T-helper 1 cell treated with Interleukin-12 subunit alpha and Interleukin-12 subunit beta and Interleukin-4 antibody, amounts not matched to agents 30 μg/mL and 1 μg/mL, for 36 hours (primary cell): ENCODE results near the gene VRK1.

ENCODE experiments used
- H3K27ac Mint-ChIP-seq: one replicate; pipeline ENCODE4 v1.8.0; 2021; ENCODE audit warnings: mild to moderate bottlenecking, mixed read lengths
- H3K27me3 Mint-ChIP-seq: one replicate; pipeline ENCODE4 v1.8.0; 2021; ENCODE audit warnings: low read depth, mixed read lengths
- H3K36me3 Mint-ChIP-seq: one replicate; pipeline ENCODE4 v1.8.0; 2021; ENCODE audit warnings: low read depth, mixed read lengths
- H3K4me1 Mint-ChIP-seq: one replicate; pipeline ENCODE4 v1.8.0; 2021; ENCODE audit warnings: low read depth, mixed read lengths
- H3K4me3 Mint-ChIP-seq: one replicate; pipeline ENCODE4 v1.8.0; 2021; ENCODE audit warnings: mild to moderate bottlenecking, moderate library complexity, mixed read lengths
- H3K9me3 Mint-ChIP-seq: one replicate; pipeline ENCODE4 v1.8.0; 2021; ENCODE audit warnings: mixed read lengths

Gene VRK1

GRCh38 chr14:96920820-96921219 lies 123.6 kb downstream of the VRK1 start:
- H3K4me1 Mint-ChIP-seq = no peaks in the 10 kb centered on the region
- peaks cover 2% of the 10 kb centered on the region for H3K36me3 Mint-ChIP-seq
- no peak overlapping the region for H3K27ac Mint-ChIP-seq
- peaks cover 5% of the 10 kb centered on the region for H3K9me3 Mint-ChIP-seq
- no peaks in the 10 kb centered on the region for H3K27me3 Mint-ChIP-seq
- H3K4me3 Mint-ChIP-seq = no peak overlapping the region

GRCh38 chr14:96922986-96923385 lies 125.8 kb downstream of the VRK1 start:
- H3K9me3 Mint-ChIP-seq = peaks cover 5% of the 10 kb centered on the region
- no peak overlapping the region for H3K27ac Mint-ChIP-seq
- H3K4me1 Mint-ChIP-seq = no peaks in the 10 kb centered on the region
- H3K27me3 Mint-ChIP-seq = no peaks in the 10 kb centered on the region
- peaks cover 2% of the 10 kb centered on the region for H3K36me3 Mint-ChIP-seq
- no peak overlapping the region for H3K4me3 Mint-ChIP-seq

- no peaks in the 10 kb centered on the region for H3K4me1 Mint-ChIP-seq
- no peaks in the 10 kb centered on the region for H3K27me3 Mint-ChIP-seq
- peaks cover 5% of the 10 kb centered on the region for H3K9me3 Mint-ChIP-seq
- H3K4me3 Mint-ChIP-seq = no peak overlapping the region
- H3K36me3 Mint-ChIP-seq = no peaks in the 10 kb centered on the region
- H3K27ac Mint-ChIP-seq = no peak overlapping the region
These were observed 128.2 kb downstream of the VRK1 start for GRCh38 chr14:96925422-96925821.

GRCh38 chr14:96926001-96926400 lies 128.8 kb downstream of the VRK1 start:
- Mint-ChIP-seq H3K27me3 (no peaks in the 10 kb centered on the region), H3K4me3 (no peak overlapping the region), H3K9me3 (no peaks in the 10 kb centered on the region), H3K4me1 (no peaks in the 10 kb centered on the region), H3K36me3 (no peaks in the 10 kb centered on the region), H3K27ac (no peak overlapping the region)

- no peak overlapping the region for H3K27ac Mint-ChIP-seq
- H3K4me1 Mint-ChIP-seq = no peaks in the 10 kb centered on the region
- H3K36me3 Mint-ChIP-seq = no peaks in the 10 kb centered on the region
- no peaks in the 10 kb centered on the region for H3K27me3 Mint-ChIP-seq
- H3K4me3 Mint-ChIP-seq = no peak overlapping the region
- no peaks in the 10 kb centered on the region for H3K9me3 Mint-ChIP-seq
These were observed 131.7 kb downstream of the VRK1 start for GRCh38 chr14:96928779-96929380.

- no peaks in the 10 kb centered on the region for H3K36me3 Mint-ChIP-seq
- H3K4me3 Mint-ChIP-seq = no peak overlapping the region
- H3K4me1 Mint-ChIP-seq = no peaks in the 10 kb centered on the region
- H3K9me3 Mint-ChIP-seq = no peaks in the 10 kb centered on the region
- H3K27ac Mint-ChIP-seq = no peak overlapping the region
- H3K27me3 Mint-ChIP-seq = no peaks in the 10 kb centered on the region
These were observed 132.8 kb downstream of the VRK1 start for GRCh38 chr14:96929950-96930349.

- no peaks in the 10 kb centered on the region for H3K36me3 Mint-ChIP-seq
- H3K9me3 Mint-ChIP-seq = no peaks in the 10 kb centered on the region
- no peaks in the 10 kb centered on the region for H3K4me1 Mint-ChIP-seq
- H3K27me3 Mint-ChIP-seq = no peaks in the 10 kb centered on the region
- no peak overlapping the region for H3K27ac Mint-ChIP-seq
- H3K4me3 Mint-ChIP-seq = no peak overlapping the region
These were observed 133.3 kb downstream of the VRK1 start for GRCh38 chr14:96930526-96930925.
